ENCODE data around the gene EIF2B5. TPM values are rescaled to one million over a fixed set of nuclear protein-coding genes. Genes with fewer than 3 reads are reported as not detected.

The EIF2B5 gene
- 22.7 TPM for polyA plus RNA-seq (2013, experiment 1 of 2)
- polyA plus RNA-seq (2013, experiment 2 of 2): 22.7 TPM

- peak within 1 kb of the TSS; percentile 89 for H2AFZ ChIP-seq (ENCODE audit: low read depth, low read length)
- H3K4ac ChIP-seq (ENCODE audit: low read depth in 1 of 2, low read length in 2 of 2): peak within 1 kb of the TSS; percentile 46 to 86
- H3K36me3 ChIP-seq (ENCODE audit: control insufficient read depth in 1 of 2, insufficient read depth in 2 of 2, low read depth in 1 of 2, low read length in 2 of 2): peaks cover 10 to 16% of the 10 kb centered on the region in 2 experiments
- H3K9ac ChIP-seq (ENCODE audit: low read length): peak within 1 kb of the TSS; percentile 96
- H2BK12ac ChIP-seq (ENCODE audit: low read length in 2 of 2): peak within 1 kb of the TSS in 1 of 2 experiments; percentile 71
- peak within 1 kb of the TSS in 1 of 2 experiments; percentile 79 for H3K14ac ChIP-seq (ENCODE audit: low read length in 2 of 2)
- peak within 1 kb of the TSS; percentile 98 for H3K4me2 ChIP-seq (ENCODE audit: low read length, poor library complexity, severe bottlenecking)
- peak within 1 kb of the TSS; percentile 16 to 79 for H3K23ac ChIP-seq (ENCODE audit: low read length in 2 of 2)
- peak within 1 kb of the TSS; percentile 87 to 96 for H3K18ac ChIP-seq (ENCODE audit: low read depth in 1 of 2, low read length in 2 of 2)
- WGBS: under 1% methylated on average over 55 of the region's 56 CpGs
- H3K4me1 ChIP-seq (ENCODE audit: control insufficient read depth, insufficient read depth, low read depth, low read length): no peaks in the 10 kb centered on the region
- peak within 1 kb of the TSS; percentile 75 for H3K27ac ChIP-seq (ENCODE audit: low read length, poor library complexity, severe bottlenecking)
- H4K8ac ChIP-seq (ENCODE audit: low read length): peak within 1 kb of the TSS; percentile 93
- peaks cover 14% of the 10 kb centered on the region for H3K79me1 ChIP-seq (replicated peaks; ENCODE audit: low read length, poor library complexity, severe bottlenecking)
- H3K27me3 ChIP-seq (ENCODE audit: control insufficient read depth in 1 of 2, insufficient read depth in 1 of 2, low read length in 2 of 2): no peaks in the 10 kb centered on the region
- H2BK5ac ChIP-seq (ENCODE audit: low read depth, low read length, poor library complexity, severe bottlenecking): peak within 1 kb of the TSS; percentile 77
- peak within 1 kb of the TSS; percentile 82 for H2BK15ac ChIP-seq (ENCODE audit: low read depth, poor library complexity, severe bottlenecking)
- H3K4me3 ChIP-seq (ENCODE audit: insufficient read depth in 1 of 2, low read depth in 1 of 2, low read length in 2 of 2): peak within 1 kb of the TSS; percentile 92 to 93
- H2AK5ac ChIP-seq (ENCODE audit: low read length, severe bottlenecking): no peak within 1 kb of the TSS
- DNase-seq: peak; percentile 94
- peak within 1 kb of the TSS; percentile 86 for H2BK120ac ChIP-seq (ENCODE audit: low read depth, low read length)
- peak within 1 kb of the TSS; percentile 77 for H4K91ac ChIP-seq (ENCODE audit: low read length)
- H3K9me3 ChIP-seq (ENCODE audit: control insufficient read depth, low read length): no peaks in the 10 kb centered on the region
Observed at GRCh38 chr3:184135149-184135910, at the start of gene EIF2B5. EIF2B5 (plus strand) TSS chr3:184135358; CDS start chr3:184135386, 28 bp downstream.

GRCh38 chr3:184085389-184085852 is 49.7 kb upstream of the EIF2B5 start:
- Histone ChIP-seq H4K91ac (ENCODE audit: low read length) (no peak overlapping the region), H2BK5ac (ENCODE audit: low read depth, low read length, poor library complexity, severe bottlenecking) (no peak overlapping the region), H3K4me3 (ENCODE audit: insufficient read depth in 1 of 2, low read depth in 1 of 2, low read length in 2 of 2) (no peak overlapping the region), H4K8ac (ENCODE audit: low read length) (no peak overlapping the region), H2AK5ac (ENCODE audit: low read length, severe bottlenecking) (no peak overlapping the region), H3K18ac (ENCODE audit: low read depth in 1 of 2, low read length in 2 of 2) (no peak overlapping the region), H3K14ac (ENCODE audit: low read length in 2 of 2) (no peak overlapping the region), H3K4me1 (ENCODE audit: control insufficient read depth, insufficient read depth, low read depth, low read length) (peaks cover 2% of the 10 kb centered on the region), H2AFZ (ENCODE audit: low read depth, low read length) (no peak overlapping the region), H3K4ac (ENCODE audit: low read depth in 1 of 2, low read length in 2 of 2) (no peak overlapping the region), H3K9ac (ENCODE audit: low read length) (no peak overlapping the region), H3K23ac (ENCODE audit: low read length in 2 of 2) (no peak overlapping the region), H3K27ac (ENCODE audit: low read length, poor library complexity, severe bottlenecking) (no peak overlapping the region), H3K4me2 (ENCODE audit: low read length, poor library complexity, severe bottlenecking) (no peak overlapping the region), H3K9me3 (ENCODE audit: control insufficient read depth, low read length) (peaks cover 13% of the 10 kb centered on the region), H2BK12ac (ENCODE audit: low read length in 2 of 2) (no peak overlapping the region), H3K27me3 (ENCODE audit: control insufficient read depth in 1 of 2, insufficient read depth in 1 of 2, low read length in 2 of 2) (peaks cover 10 to 18% of the 10 kb centered on the region in 2 experiments), H2BK120ac (ENCODE audit: low read depth, low read length) (no peak overlapping the region), H3K79me1 (replicated peaks; ENCODE audit: low read length, poor library complexity, severe bottlenecking) (no peaks in the 10 kb centered on the region), H2BK15ac (ENCODE audit: low read depth, poor library complexity, severe bottlenecking) (no peak overlapping the region), H3K36me3 (ENCODE audit: control insufficient read depth in 1 of 2, insufficient read depth in 2 of 2, low read depth in 1 of 2, low read length in 2 of 2) (no peaks in the 10 kb centered on the region)
- DNase-seq: peak; percentile 61
- WGBS: 51% methylated on average over 3 of the region's 3 CpGs

- Histone ChIP-seq H3K27ac (ENCODE audit: low read length, poor library complexity, severe bottlenecking) (no peak overlapping the region), H2BK12ac (ENCODE audit: low read length in 2 of 2) (no peak overlapping the region), H4K8ac (ENCODE audit: low read length) (no peak overlapping the region), H4K91ac (ENCODE audit: low read length) (no peak overlapping the region), H3K36me3 (ENCODE audit: control insufficient read depth in 1 of 2, insufficient read depth in 2 of 2, low read depth in 1 of 2, low read length in 2 of 2) (no peaks in the 10 kb centered on the region), H3K23ac (ENCODE audit: low read length in 2 of 2) (no peak overlapping the region), H3K18ac (ENCODE audit: low read depth in 1 of 2, low read length in 2 of 2) (no peak overlapping the region), H3K9ac (ENCODE audit: low read length) (no peak overlapping the region), H2BK120ac (ENCODE audit: low read depth, low read length) (no peak overlapping the region), H3K9me3 (ENCODE audit: control insufficient read depth, low read length) (peaks cover 23% of the 10 kb centered on the region), H3K14ac (ENCODE audit: low read length in 2 of 2) (no peak overlapping the region), H3K4ac (ENCODE audit: low read depth in 1 of 2, low read length in 2 of 2) (no peak overlapping the region), H3K4me1 (ENCODE audit: control insufficient read depth, insufficient read depth, low read depth, low read length) (no peaks in the 10 kb centered on the region), H2AK5ac (ENCODE audit: low read length, severe bottlenecking) (no peak overlapping the region), H3K4me3 (ENCODE audit: insufficient read depth in 1 of 2, low read depth in 1 of 2, low read length in 2 of 2) (no peak overlapping the region), H2AFZ (ENCODE audit: low read depth, low read length) (no peak overlapping the region), H3K79me1 (replicated peaks; ENCODE audit: low read length, poor library complexity, severe bottlenecking) (no peaks in the 10 kb centered on the region), H2BK5ac (ENCODE audit: low read depth, low read length, poor library complexity, severe bottlenecking) (no peak overlapping the region), H3K27me3 (ENCODE audit: control insufficient read depth in 1 of 2, insufficient read depth in 1 of 2, low read length in 2 of 2) (no peaks in the 10 kb centered on the region), H3K4me2 (ENCODE audit: low read length, poor library complexity, severe bottlenecking) (no peak overlapping the region), H2BK15ac (ENCODE audit: low read depth, poor library complexity, severe bottlenecking) (no peak overlapping the region)
- WGBS: 83% methylated on average over 3 of the region's 3 CpGs
- DNase-seq: no peak
Observed at GRCh38 chr3:184092199-184092598, 43.0 kb upstream of the EIF2B5 start.

GRCh38 chr3:184096811-184097383 is 38.3 kb upstream of the EIF2B5 start, which contains the start of gene HTR3E:
HTR3E (plus strand) TSS chr3:184097064; CDS start chr3:184097530, 466 bp downstream.
- Histone ChIP-seq H3K14ac (ENCODE audit: low read length in 2 of 2) (no peak within 1 kb of the TSS), H3K9me3 (ENCODE audit: control insufficient read depth, low read length) (peaks cover 19% of the 10 kb centered on the region), H3K18ac (ENCODE audit: low read depth in 1 of 2, low read length in 2 of 2) (no peak within 1 kb of the TSS), H3K4me3 (ENCODE audit: insufficient read depth in 1 of 2, low read depth in 1 of 2, low read length in 2 of 2) (no peak within 1 kb of the TSS), H4K91ac (ENCODE audit: low read length) (no peak within 1 kb of the TSS), H3K23ac (ENCODE audit: low read length in 2 of 2) (no peak within 1 kb of the TSS), H2BK120ac (ENCODE audit: low read depth, low read length) (no peak within 1 kb of the TSS), H3K4ac (ENCODE audit: low read depth in 1 of 2, low read length in 2 of 2) (no peak within 1 kb of the TSS), H3K27ac (ENCODE audit: low read length, poor library complexity, severe bottlenecking) (no peak within 1 kb of the TSS), H3K36me3 (ENCODE audit: control insufficient read depth in 1 of 2, insufficient read depth in 2 of 2, low read depth in 1 of 2, low read length in 2 of 2) (no peaks in the 10 kb centered on the region), H3K79me1 (replicated peaks; ENCODE audit: low read length, poor library complexity, severe bottlenecking) (no peaks in the 10 kb centered on the region), H3K27me3 (ENCODE audit: control insufficient read depth in 1 of 2, insufficient read depth in 1 of 2, low read length in 2 of 2) (peaks cover 11 to 30% of the 10 kb centered on the region in 2 experiments), H2BK5ac (ENCODE audit: low read depth, low read length, poor library complexity, severe bottlenecking) (peak within 1 kb of the TSS; percentile 8), H2BK12ac (ENCODE audit: low read length in 2 of 2) (no peak within 1 kb of the TSS), H2AFZ (ENCODE audit: low read depth, low read length) (no peak within 1 kb of the TSS), H4K8ac (ENCODE audit: low read length) (no peak within 1 kb of the TSS), H2BK15ac (ENCODE audit: low read depth, poor library complexity, severe bottlenecking) (no peak within 1 kb of the TSS), H3K4me1 (ENCODE audit: control insufficient read depth, insufficient read depth, low read depth, low read length) (no peaks in the 10 kb centered on the region), H3K9ac (ENCODE audit: low read length) (no peak within 1 kb of the TSS), H3K4me2 (ENCODE audit: low read length, poor library complexity, severe bottlenecking) (no peak within 1 kb of the TSS), H2AK5ac (ENCODE audit: low read length, severe bottlenecking) (no peak within 1 kb of the TSS)
- WGBS: 91% methylated on average over 7 of the region's 7 CpGs
- no peak for DNase-seq
